Gastroesophageal sphincter (tissue), 3 donors: ENCODE results near the gene CABLES2.

ENCODE experiments used
- CTCF ChIP-seq, 4 experiments: fragments of 200-600 bp in 2 of 4; fragments of 450-650 bp in 2 of 4; sonication (generic) in 1 of 4; IDR thresholded peaks; one replicate each; pipeline ENCODE4 v1.5.1; 2017 to 2019; ENCODE audit warnings: antibody characterized with exemption in 4 of 4, mild to moderate bottlenecking in 2 of 4, moderate library complexity in 2 of 4
- POLR2A ChIP-seq, 2 donors: fragments of 450-650 bp; IDR thresholded peaks; one replicate each; pipeline ENCODE4 v1.6.1; 2017; ENCODE audit warnings: antibody characterized with exemption in 2 of 2, mild to moderate bottlenecking in 2 of 2, moderate library complexity in 1 of 2

- TF ChIP-seq CTCF (IDR thresholded peaks at IDR 0.05) = no peak
- TF ChIP-seq POLR2A (IDR thresholded peaks at IDR 0.05) = no peak
These were observed 6.9 kb upstream of the CABLES2 start for GRCh38 chr20:62413896-62414481.
